22Rv1 (cell line): ENCODE data around the gene RAN.

Source experiments
- ZFX ChIP-seq: fragments of 450-650 bp; IDR thresholded peaks from 2 replicates; pipeline ENCODE4 v1.6.1; 2017; ENCODE audit warnings: antibody characterized with exemption, borderline replicate concordance
- TF ChIP-seq, protein P1 (sequence below): fragments of 450-650 bp; IDR thresholded peaks from 2 replicates; pipeline ENCODE4 v1.5.1; 2017; ENCODE audit warnings: mild to moderate bottlenecking

GRCh38 chr12:130922511-130922953 is 50.7 kb downstream of the RAN start:
- TF ChIP-seq, protein P1, sequence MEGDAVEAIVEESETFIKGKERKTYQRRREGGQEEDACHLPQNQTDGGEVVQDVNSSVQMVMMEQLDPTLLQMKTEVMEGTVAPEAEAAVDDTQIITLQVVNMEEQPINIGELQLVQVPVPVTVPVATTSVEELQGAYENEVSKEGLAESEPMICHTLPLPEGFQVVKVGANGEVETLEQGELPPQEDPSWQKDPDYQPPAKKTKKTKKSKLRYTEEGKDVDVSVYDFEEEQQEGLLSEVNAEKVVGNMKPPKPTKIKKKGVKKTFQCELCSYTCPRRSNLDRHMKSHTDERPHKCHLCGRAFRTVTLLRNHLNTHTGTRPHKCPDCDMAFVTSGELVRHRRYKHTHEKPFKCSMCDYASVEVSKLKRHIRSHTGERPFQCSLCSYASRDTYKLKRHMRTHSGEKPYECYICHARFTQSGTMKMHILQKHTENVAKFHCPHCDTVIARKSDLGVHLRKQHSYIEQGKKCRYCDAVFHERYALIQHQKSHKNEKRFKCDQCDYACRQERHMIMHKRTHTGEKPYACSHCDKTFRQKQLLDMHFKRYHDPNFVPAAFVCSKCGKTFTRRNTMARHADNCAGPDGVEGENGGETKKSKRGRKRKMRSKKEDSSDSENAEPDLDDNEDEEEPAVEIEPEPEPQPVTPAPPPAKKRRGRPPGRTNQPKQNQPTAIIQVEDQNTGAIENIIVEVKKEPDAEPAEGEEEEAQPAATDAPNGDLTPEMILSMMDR, result no peak
- TF ChIP-seq ZFX, result no peak
